ACHN (cell line): ENCODE measurements around the gene ADD2.

Experiments
- DNase-seq: peaks from one replicate; pipeline ENCODE4 v3.0.0-alpha.2; 2015
- in situ Hi-C: cut with HindIII; loops from 2 replicates; pipeline ENCODE4 v1.10.0; 2017; ENCODE audit warnings: low sequenced_read_pairs, low pct_ligation_motif_present, low pct_unique_long_range_greater_than_20kb

Gene ADD2

DNA sequence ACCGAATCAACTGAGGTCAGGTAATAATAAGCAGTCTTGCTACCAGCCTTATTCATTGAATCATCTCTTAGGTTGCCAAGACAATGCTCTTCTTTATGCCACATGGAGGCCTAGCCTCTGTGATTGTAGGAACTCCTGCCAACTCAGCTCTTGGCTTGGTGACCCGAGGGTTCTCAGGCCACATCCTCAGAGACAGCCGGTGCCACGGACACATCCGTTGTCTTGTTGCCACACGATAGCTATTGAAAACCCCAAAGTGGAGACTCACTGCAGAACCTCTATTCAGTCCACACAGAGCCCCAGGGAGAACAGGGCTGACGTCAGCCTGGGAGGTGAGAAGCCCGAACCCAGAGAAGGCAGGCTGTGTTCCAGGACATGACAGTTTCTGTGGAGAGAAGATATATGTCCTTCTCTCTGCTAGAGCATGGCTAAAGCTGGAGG lies 160.9 kb downstream of the ADD2 start:
- in situ Hi-C loops = no loop called here
- no peak for DNase-seq
